C4-2B (cell line): ENCODE data around the gene HTR4.
"Not testable (repeated sequence)": the region's sequence is repeated elsewhere in the genome, so short reads cannot be mapped to it uniquely, and the experiment has no call there.

Experiments used
- H3K27ac ChIP-seq: fragments of 450-650 bp; 2 replicates; pipeline ENCODE4 v1.5.1; 2017
- ZFX ChIP-seq: fragments of 450-650 bp; IDR thresholded peaks from 2 replicates; pipeline ENCODE4 v1.6.1; 2017
- TF ChIP-seq, protein P1 (sequence below): fragments of 450-650 bp; conservative IDR thresholded peaks from 2 replicates; pipeline ENCODE4 v1.5.1; 2017; ENCODE audit warnings: mild to moderate bottlenecking

HTR4 gene

DNA sequence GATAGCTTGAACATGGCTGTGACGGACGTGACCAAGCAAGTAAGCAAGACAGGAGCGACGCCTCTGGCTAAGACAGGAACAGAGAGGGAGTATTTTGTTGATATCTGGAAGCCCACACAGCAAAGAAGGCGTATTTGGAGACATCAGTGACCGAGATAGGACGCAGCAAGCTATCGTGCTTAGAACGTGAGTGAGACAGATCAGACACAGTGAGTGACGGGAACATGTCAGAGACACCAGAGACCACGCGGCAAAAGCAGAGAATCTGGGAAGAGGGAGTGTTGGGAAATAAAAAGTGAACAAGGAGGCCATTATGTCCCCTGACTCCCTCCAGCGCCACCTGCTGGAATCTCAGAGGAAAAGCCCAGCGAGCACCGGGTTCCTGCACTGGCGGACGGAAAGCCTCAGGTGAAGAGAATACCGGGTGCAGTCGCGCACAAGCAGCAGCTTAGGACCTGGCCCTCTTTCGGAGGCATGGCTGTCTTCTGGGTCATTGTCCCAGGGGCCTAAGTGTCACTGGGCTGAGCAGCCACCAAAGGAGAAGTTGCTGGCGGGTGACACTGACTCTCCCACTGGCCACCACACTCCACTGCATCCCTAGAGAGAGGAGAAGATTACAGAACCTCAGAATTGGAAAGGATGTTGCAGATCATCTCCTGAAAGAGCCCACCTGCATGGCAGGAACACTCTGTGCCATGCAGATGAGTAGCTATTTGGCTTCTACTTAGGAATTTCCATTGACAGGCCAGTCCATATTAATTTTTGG is 171.4 kb downstream of the HTR4 start:
- TF ChIP-seq, protein P1, sequence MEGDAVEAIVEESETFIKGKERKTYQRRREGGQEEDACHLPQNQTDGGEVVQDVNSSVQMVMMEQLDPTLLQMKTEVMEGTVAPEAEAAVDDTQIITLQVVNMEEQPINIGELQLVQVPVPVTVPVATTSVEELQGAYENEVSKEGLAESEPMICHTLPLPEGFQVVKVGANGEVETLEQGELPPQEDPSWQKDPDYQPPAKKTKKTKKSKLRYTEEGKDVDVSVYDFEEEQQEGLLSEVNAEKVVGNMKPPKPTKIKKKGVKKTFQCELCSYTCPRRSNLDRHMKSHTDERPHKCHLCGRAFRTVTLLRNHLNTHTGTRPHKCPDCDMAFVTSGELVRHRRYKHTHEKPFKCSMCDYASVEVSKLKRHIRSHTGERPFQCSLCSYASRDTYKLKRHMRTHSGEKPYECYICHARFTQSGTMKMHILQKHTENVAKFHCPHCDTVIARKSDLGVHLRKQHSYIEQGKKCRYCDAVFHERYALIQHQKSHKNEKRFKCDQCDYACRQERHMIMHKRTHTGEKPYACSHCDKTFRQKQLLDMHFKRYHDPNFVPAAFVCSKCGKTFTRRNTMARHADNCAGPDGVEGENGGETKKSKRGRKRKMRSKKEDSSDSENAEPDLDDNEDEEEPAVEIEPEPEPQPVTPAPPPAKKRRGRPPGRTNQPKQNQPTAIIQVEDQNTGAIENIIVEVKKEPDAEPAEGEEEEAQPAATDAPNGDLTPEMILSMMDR: peak; percentile 93
- TF ChIP-seq ZFX: no peak

DNA sequence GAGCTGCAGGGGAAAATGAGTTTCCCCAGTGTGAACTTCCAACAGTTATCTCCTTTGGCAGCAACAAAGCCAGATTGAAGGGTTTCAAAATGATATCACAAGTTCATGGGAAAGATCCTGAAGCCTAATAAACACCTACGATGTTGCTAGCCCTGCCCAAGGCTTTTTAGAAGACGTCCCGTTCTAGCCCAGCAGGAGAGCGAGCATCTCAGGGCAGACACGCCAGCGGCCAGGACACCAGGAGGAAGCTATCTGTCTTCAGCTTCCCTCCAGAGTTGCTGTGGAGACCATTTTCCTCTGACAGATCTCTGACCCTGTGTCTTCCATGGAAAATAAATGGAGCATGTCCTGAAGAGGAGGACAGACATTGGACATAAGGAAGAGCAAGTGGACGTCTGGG is 172.1 kb downstream of the HTR4 start:
- no peak overlapping the region for H3K27ac ChIP-seq
- TF ChIP-seq, protein P1: no peak
- TF ChIP-seq ZFX: no peak

More for the DNA sequence above, 171.4 kb downstream of the HTR4 start:
- H3K27ac ChIP-seq: no peak overlapping the region

DNA sequence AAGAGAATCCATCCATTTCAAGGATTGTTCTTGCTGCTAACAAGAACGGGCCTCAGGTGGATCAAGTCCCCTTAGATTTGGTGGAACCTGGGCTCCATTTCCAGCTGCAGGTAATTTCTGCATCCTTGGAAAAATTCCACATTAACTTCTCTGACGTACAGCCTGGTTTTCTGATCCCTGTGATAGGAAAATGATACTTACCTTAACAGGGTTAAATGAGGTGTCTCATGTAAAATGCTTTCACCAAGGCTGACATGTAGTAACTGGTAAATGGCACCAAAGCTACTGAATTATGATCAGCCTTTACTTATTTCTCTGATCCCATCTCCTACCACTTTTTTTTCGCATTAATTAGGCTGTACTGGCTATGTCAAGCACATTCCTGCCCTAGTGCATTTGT is 176.9 kb downstream of the HTR4 start:
- no peak for TF ChIP-seq ZFX
- TF ChIP-seq, protein P1: no peak
- no peak overlapping the region for H3K27ac ChIP-seq

DNA sequence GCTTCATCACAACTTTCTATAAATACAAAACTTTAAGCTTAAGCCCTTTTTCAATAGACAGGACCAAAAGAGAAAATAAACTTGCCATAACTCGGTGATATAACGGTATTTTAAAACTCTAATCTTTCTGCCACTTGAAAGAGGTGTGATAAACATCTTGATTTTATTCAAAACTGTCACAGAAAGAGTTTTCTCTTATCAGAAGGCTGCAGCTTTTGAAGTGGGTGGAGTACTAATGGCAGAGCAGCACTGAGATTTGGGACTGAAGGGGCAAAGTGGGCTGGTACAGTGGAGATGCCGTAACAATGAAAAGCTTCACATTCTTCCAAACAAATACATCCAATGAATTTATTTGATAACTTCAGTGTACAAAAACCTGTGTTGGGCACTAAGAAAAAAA is 178.0 kb downstream of the HTR4 start:
- TF ChIP-seq, protein P1: no peak
- no peak for TF ChIP-seq ZFX

DNA sequence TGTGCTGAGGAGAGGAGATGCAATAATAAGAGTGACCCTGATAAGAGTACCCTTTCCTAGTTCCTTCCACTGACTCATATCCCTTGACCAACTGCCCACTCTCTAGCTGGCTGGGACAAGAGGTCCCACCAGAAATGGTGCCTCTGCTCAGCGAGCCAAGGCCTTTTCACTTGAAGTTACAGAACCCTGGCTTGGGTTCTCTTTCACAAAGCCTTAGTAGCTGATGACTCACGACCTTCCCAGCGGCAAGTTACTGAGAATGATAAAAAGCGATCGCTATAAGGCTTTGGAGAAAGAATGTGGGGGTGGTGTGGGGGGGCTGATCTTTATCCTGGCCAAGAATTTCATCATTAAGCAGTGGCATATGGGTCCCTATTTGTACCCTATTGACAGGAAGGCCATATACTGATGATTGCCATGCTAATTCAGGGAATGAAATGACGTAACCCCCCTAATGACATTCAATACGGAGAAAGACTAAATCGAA is 180.3 kb downstream of the HTR4 start:
- TF ChIP-seq ZFX: no peak
- TF ChIP-seq, protein P1: no peak
- no peak overlapping the region for H3K27ac ChIP-seq

More for the DNA sequence above, 178.0 kb downstream of the HTR4 start:
- no peak overlapping the region for H3K27ac ChIP-seq

DNA sequence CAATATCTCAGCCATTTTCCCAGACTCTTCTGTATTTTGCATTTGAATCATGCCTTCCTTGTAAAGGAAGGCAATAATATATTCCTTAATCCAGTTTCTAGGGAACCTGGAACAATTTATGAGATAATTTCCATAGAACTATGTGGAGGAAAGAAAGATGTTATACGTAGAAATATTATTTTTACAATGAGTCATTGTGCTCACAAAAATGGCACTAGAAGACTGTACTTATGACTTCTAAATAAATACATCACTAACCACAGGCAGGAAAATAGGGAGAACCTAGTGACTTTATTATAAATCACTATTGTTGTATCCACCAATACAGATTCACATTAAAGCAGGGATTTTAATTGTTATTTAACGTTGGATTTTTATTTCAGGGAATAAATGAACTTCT is 182.9 kb downstream of the HTR4 start:
- no peak overlapping the region for H3K27ac ChIP-seq
- TF ChIP-seq, protein P1: no peak
- no peak for TF ChIP-seq ZFX

DNA sequence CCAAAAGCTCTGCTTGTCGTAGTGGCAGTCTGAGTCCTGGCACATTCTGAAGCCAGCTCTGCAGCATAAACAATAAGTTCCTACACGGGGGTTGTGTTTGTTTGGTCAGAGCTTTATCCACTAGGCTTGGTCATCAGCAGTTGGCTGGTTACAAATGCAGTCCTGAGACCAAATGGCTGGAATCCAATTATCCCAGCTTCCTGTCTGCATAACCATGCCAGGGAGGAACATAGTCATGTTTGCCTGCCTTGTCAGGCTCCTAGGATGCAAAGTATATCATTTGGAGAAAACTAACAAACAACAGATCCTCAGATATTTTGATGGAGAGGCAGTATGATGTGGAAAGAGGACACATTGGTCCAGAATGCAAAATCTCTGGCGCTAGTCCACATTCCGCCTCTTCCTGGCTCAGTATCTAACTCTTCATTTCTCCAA is 184.8 kb downstream of the HTR4 start:
- TF ChIP-seq ZFX: no peak
- TF ChIP-seq, protein P1: no peak
- H3K27ac ChIP-seq: no peak overlapping the region

DNA sequence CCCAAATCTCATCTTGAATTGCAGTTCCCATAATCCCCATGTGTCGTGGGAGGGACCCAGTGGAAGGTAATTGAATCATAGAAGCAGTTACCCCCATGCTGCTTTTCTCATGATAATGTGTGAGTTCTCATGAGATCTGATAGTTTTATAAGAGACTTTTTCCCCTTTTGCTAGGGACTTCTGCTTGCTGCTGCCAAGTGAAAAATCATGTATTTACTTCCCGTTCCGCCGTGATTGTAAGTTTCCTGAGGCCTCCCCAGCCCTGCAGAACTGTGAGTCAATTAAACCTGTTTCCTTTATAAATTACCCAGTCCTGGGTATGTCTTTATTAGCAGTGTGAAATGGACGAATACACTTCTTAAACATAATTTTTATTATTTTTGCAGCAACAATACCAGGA is 185.6 kb downstream of the HTR4 start:
- not testable (repeated sequence) for H3K27ac ChIP-seq
